Skin epidermis (tissue), 12 donors: Measurements from ENCODE around the gene PLEKHM3.

Experiments
- H3K27ac ChIP-seq, 21 experiments: fragments of 200-600 bp; sonication (generic) in 11 of 21; one replicate each; pipeline ENCODE4 v1.5.0; 2020; ENCODE audit warnings: mild to moderate bottlenecking in 3 of 21, inconsistent platforms in 2 of 21, moderate library complexity in 2 of 21
- H3K4me3 ChIP-seq, 7 experiments: fragments of 200-600 bp; sonication (generic) in 2 of 7; one replicate each; pipeline ENCODE4 v1.5.0; 2020; ENCODE audit warnings: inconsistent platforms in 2 of 7, mild to moderate bottlenecking in 2 of 7, moderate library complexity in 1 of 7

Gene PLEKHM3

DNA sequence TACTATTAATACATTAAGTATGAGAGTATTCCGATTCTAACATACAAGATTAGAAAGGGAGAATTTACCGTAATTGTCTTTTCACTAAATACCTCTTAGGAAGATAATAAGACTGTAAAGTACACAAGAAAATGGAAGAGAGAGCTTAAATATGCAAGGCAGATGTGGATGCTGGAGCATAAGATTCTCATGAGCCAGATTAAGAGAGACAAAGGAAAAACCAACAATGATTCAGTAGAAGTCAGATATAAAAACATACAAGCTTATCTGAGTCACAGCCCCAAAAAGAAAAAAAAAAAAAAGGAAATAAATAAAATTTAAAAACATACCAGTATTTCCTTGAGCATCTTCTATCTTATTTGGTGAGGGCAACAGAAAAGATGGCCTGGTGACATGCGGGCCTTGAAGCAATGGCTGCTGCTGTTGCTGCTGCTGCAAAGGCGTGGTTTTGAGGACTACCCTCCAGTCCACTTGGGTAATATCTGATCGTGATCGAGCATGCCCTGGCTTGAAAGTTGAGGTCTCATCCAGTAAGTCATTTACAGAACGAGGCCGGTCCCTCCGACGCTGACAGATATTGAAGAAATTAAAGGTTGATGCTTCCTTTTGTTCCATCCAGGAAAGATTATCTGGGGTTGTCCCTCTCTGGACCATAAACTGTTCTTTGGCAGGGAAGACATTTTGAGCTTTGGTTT lies 24.5 kb downstream of the PLEKHM3 start:
- no peak overlapping the region for H3K27ac ChIP-seq
- no peak overlapping the region for H3K4me3 ChIP-seq

DNA sequence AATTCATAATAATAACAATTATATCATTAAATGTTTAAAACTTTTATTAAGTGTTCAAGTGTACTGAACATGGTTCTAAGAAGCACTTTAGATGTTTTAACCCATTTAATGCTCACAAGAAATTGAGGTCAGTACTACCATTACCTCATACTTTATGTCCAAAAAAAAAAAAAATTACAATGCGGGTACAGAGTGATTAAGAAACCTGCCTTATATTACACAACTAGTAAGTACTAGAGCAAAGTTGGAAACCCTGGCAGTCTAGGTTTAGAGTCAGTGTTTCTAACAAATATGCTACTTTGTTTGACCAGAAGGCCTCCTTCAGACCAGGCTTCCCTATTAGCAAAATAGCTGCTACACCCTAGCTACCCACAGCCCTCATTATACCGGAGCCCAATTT lies 28.5 kb downstream of the PLEKHM3 start:
- Histone ChIP-seq H3K4me3 (no peak overlapping the region), H3K27ac (no peak overlapping the region)

DNA sequence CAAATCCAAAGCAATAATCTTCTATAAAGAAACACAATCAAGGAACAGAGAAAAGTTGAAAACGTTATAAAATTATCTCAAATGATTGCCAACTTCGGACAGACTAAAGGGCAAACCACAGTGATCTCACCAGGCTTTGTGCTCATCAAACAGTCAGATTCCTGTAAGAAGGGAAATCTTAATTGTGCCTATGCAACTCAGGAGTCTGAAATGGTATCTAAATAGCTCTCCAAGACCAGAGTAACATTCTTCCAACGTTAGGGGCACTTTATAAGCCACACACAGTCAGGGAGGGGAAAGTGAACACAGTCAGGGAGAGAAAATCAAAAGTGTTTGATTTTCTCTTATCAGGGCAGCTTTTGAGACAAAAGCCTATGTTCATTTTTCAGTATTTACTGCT lies 29.4 kb downstream of the PLEKHM3 start:
- Histone ChIP-seq H3K27ac (no peak overlapping the region), H3K4me3 (no peak overlapping the region)

DNA sequence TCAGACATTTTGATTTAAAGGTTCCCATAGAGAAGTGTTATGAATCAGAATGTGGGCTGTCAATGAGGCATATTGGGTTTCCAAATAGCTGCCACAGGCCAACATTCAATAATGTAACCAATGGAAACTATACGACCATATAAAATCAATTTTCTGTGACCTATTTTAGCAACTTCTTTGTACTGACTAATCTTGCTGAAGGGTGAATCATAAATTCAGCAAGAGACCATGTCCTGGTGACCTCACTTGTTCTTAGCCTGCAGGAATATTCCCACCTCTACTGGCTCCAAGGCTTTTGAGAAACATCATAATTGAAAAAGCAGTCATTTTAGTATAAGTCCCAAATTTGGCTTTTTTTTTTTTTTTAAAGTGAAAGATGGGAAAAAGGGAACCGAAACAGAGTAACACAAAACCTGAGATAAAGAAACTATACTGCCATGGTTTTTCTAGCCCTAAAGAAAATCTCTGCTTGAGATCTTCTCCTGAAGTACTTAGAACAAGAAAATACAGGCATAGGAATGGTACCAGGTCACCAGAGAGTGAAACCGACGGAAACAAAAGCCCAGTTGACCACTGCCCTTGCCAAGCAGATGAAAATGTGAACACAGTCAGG lies 32.1 kb downstream of the PLEKHM3 start:
- H3K4me3 ChIP-seq: no peak overlapping the region

DNA sequence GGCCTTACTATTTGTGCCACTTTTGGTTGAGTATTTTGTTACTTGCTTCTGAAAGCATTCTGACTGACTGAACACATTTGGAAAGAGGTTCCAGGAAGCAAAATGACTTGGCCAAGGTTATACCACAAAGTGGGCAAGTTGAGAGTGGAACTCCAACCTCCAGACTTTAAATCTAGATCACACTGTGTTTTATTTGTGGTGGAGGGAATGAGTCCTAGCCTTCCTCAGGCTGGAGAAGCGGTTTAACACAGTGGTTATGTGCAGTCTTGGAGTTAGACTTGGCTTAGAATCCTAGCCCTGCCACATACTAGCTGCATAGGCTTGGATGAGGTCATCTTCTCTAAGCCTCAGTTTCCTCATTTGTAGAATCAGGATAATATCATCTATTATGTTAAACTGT lies 33.4 kb downstream of the PLEKHM3 start:
- Histone ChIP-seq H3K27ac (no peak overlapping the region), H3K4me3 (no peak overlapping the region)

More for the DNA sequence above, 32.1 kb downstream of the PLEKHM3 start:
- H3K27ac ChIP-seq: no peak overlapping the region

DNA sequence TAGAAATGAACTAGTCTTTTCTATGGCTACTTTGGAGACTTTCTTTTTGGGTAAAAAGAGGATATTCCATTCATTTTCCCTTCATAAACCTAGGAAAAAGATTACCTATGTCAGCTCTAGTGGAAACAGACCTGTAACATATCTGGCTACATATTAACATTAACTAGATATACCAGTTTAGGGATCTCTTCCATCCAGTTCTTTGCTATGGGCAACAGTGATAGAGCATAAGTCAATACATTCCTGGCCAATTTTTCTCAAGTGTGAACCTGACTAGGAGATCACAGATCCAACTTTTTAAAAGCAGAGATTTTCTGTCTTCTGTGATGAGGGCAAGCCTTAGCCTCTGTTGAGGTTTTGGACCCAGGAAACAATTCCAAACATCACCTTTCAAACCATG lies 34.5 kb downstream of the PLEKHM3 start:
- H3K27ac ChIP-seq: peak overlapping the region in 3 of 21 experiments; percentile 7 to 36 (median 36)

DNA sequence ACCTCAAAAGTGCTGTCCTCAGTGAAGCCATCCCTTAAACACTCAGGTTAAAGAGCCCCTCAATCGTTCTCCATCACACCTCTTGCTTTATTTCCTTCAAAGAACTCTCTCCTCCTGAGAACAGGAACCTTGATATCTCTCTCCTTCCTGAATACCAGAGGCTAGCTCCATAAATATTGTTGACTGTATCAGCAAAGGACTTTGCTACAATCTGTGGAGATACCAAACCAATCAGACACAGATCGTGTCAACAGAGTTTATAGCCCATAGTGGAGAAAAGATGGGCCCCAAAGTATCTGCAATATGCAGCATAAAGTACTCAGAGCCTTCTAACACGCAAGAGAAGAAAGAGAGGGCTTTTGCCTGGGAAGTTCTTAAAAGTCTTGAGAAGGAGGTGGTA lies 36.4 kb downstream of the PLEKHM3 start:
- H3K27ac ChIP-seq: no peak overlapping the region
- no peak overlapping the region for H3K4me3 ChIP-seq

More for the DNA sequence above, 34.5 kb downstream of the PLEKHM3 start:
- no peak overlapping the region for H3K4me3 ChIP-seq

DNA sequence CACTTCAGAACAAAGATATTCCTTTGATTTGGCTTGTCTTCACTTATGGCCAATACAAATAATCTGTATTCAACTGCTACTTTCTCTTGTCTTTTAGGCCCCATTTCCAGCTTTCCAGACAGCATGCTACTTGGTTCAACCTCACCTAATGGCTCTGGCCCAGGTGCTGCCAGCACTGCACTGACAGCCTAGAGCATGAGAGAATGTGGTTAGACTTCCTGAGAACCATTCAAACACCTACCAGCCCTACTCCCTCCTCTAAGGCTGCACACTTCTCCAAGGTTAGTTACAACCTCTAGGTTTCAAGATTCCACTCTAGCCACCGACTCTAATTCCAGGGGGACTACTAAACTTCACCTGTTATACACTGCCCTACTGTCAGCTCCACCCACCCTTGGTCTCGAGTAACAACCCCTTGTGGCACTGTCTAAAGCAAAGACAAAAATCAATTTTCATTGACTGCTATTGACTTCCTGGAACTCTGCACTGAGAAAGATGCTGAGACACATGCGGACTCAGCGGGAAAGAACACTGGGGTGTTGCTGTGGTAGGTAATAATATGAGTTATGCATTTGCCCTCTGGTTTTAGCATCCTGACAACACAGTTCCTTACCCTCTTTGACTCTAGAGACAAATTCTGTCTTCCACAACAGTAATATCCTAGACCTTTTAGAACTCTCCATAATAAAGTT lies 38.2 kb downstream of the PLEKHM3 start:
- no peak overlapping the region for H3K4me3 ChIP-seq
- H3K27ac ChIP-seq: no peak overlapping the region

DNA sequence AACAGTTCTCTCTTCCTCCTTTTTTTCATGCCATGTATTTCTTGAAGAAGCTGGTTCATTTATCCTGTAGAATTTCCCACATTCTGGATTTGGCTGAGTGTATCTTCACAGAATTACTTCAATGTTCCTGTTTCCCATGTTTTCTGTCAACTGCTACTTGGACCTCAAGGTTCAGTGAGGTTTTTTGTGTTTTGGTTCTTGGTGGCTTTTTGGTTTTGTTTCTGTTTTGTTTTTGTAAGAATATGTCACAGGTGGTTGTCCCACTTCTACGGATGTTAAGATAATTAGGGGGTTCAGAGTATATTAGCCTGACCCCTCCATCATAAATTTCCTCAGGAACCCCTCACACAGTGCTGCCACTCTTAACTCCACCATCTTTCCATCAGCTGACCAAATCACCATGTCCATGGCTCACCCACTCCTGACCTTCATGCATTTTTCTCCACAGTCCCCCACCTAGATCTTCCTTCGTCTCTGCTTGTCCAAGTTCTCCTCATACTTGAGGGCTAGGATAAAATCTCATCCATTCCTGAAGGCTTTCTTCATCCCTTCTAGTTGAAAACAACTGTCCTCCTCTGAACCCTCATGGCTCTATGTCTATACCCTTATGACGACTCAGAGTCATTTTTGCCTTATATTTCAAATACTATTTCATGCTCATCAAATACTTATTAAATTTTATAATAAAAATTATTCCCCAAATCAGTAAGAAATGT lies 40.4 kb downstream of the PLEKHM3 start:
- H3K4me3 ChIP-seq: no peak overlapping the region
- peak overlapping the region in 1 of 21 experiments; percentile 60 for H3K27ac ChIP-seq

DNA sequence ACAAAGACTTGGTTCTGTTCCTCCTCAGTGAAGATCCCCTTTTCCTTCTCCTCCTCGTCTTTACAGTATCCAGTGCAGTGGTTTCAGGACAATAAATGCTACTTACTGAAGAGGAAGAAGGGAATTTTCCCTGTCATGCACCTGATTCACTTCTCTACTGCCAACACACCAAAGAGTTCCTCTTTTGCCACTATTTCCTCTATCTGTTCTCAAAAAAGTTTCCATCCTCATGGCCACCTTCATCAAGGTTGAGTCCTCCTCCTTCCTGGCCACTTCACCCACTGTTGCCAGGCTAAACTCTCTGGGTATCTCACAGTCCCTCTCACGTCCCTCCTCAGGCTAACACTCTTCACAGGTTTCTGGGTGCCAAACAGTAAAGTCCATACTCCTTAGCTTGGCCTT lies 41.7 kb downstream of the PLEKHM3 start:
- H3K27ac ChIP-seq: peak overlapping the region in 3 of 21 experiments; percentile 1 to 60 (median 2)
- no peak overlapping the region for H3K4me3 ChIP-seq

DNA sequence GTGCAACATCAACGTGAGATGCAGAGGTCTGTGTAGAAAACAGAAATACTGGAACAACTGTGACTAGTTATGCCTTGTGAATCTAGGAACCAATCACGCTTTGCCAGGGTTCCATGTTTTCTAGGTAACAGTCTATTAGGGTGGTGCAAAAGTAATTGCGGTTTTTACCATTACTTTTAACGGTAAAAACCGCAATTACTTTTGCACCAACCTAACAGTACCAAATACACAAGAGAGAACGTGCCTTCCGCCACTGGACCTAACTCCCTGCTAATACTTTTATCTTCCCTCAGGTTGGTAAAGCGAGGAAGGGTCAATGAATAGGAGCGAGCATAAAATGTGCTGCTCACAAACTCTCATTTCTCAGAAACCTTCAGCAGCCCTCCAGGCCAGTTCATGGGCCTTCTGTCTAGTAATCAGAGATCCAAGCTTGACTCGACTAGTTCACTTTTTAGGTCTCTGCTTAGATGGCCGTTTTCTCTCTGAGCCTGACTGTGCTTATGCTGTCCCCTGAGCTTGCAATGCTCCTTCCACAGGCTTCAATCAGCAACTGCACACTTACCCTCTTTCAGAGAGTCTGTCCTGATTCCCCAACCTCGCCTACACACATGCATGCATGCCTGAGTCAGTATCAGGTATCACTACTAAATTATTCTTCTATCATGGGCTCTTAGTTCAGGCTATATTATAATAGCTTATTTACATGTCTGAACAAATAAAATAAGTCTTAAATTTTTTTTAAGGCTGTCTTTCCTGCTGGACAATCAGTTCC lies 47.0 kb downstream of the PLEKHM3 start:
- Histone ChIP-seq H3K4me3 (no peak overlapping the region), H3K27ac (no peak overlapping the region)

DNA sequence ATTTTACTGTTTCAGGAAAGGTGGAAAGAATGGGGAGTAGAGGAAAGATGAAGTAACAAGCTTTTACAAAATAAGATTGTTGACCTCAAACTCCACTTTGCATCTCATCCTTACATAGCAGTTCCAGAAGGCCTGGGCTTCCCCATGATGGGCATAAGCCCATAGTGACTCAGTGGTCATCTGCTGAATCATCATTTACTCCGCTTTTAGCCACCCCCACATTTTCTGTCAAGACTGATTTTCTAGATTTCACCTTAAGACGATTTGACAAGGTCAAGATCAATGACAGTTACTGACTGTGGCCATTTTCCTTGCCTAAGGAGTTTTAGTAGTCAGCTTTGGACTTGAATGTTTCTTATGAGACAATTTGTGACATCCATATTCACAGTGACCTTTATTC lies 49.4 kb downstream of the PLEKHM3 start:
- Histone ChIP-seq H3K27ac (no peak overlapping the region), H3K4me3 (no peak overlapping the region)

DNA sequence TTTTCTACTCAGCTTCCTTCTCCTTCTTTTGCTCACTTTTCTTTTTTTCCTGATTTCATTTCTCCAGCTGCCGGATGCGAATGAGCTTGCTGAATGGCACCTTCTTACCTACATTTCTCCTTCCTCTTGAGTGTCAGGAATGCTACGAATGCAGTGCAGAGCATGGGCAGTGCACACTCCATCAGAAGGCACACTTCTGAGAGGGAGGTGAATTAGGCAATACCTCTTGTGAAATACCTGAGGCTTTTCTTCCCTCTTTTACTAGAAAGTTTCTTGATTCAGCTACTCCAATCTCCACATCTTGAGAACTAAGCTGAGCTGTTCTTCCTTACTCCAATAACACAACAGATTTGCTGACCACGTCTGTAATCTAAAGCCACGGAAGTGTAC lies 51.1 kb downstream of the PLEKHM3 start:
- Histone ChIP-seq H3K27ac (no peak overlapping the region), H3K4me3 (no peak overlapping the region)

DNA sequence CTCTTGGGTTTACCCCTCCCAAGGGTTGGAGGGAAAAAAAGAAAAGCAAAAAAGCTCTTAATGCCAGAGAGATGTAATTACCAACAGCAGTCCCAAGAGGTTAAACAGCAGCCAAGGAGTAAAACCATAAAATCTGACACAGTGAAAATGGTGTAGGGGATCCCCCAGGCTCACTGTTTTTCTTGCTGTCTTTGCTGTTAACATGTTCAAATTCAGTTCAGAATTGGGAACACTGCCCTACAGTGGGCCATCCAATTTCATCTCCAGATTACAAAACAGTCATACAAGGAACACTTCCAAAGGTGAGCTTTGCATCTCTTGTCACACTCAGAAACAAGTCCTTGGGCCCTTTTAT lies 54.5 kb downstream of the PLEKHM3 start:
- H3K27ac ChIP-seq: no peak overlapping the region
- no peak overlapping the region for H3K4me3 ChIP-seq

DNA sequence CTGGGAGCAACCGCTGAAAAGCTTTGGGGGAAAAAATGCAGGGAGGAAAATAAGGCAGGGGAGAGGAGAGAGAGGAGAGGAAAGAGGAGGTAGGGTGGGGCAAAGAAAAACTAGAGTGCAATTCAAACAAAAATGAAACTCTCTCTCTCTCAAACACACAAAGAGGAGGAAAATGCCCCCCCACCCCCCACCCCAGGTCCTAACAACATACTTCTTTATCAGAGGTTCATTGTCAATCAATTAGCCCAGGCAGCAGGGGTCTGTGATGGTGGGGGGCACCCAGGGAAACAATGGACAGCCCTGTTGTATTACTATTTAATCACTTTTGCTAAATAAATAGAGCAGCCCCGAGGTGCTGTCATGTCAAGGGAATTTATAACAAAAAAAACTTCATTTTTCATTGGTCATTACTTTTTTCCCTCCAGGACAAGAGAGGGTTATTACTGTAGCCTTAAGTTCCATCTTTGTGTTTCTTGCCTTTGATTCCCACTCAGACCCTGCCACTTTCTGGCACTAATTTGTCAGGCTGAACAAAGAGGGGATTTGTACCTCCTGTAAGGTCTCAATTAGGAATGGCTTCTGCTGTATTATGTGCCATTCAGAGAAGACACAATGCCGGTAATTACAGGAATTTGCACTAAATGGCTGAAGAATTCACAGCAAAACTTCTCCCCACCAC lies 55.0 kb downstream of the PLEKHM3 start:
- no peak overlapping the region for H3K4me3 ChIP-seq
- no peak overlapping the region for H3K27ac ChIP-seq

DNA sequence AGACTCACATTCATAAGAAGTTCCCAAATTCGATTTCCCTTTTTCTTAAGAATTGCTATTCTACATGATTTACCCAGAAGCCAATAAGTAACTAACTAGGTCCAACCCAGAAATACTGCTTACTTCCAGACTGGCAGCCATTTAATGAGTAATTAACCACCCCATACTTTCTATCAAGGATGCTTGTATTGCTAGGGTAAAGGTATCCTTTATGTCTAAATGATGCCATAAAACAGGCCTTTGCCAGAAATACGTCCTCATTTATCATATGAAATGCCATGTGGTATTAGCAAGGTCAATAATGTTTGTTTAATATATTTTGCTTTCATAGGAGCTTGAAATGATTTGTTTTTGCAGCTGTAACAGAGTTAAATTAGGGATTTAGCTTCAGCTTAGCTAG lies 56.1 kb downstream of the PLEKHM3 start:
- Histone ChIP-seq H3K27ac (no peak overlapping the region), H3K4me3 (no peak overlapping the region)

DNA sequence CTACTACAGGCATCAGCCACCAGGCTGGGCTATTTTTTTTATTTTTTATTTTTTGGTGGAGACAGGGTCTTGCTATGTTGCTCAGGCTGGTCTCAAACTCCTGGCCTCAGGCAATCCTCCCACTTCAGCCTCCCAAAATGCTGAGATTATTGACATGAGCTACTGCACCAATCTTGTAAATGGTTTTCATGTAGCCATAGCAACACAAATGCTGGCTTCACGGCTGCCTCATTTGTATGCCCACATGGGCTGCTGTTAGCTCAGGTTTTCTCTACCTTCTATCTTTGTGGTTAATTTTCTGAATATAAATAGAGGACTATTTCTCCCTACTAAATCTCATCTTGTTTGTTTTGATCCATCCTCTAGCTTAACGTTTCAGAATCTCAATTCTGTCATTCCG lies 58.2 kb downstream of the PLEKHM3 start:
- Histone ChIP-seq H3K27ac (no peak overlapping the region), H3K4me3 (no peak overlapping the region)

DNA sequence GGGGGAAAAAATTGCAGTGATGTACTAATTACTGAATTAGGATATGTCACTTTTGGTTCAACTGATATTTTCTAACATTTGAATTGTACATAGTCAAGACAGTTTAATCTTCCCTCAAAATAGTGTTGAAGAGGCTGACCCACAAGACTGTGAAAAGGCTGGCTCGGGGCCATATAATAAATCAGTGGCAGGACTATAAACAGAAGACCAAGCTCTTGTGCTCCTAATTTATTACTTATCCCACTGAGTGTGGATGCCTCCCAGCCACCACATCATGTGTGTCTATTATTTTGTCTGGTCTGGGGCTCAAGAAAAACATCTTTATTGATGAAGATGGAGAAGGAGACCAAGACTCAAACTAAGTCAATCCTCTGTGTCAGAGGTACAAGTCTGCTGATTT lies 64.4 kb downstream of the PLEKHM3 start:
- Histone ChIP-seq H3K27ac (no peak overlapping the region), H3K4me3 (no peak overlapping the region)

DNA sequence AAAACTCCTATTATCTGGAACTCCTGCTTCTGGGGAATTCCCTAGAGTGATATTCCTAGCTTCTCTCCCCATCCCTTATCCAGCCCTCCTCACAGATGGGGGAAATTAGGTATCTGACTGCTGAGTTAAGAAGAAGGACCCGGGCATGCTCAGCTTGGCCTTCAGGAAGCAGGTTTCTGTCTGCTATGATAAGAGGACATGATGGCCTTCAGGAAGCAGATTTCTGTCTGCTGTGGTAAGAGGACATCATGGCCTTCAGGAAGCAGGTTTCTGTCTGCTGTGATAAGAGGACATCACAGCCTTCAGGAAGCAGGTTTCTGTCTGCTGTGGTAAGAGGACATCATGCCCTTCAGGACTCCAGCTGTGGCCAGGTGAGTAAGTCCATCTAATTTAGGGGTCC lies 65.2 kb downstream of the PLEKHM3 start:
- Histone ChIP-seq H3K27ac (no peak overlapping the region), H3K4me3 (no peak overlapping the region)
